Prostate gland (tissue), 2 donors: ENCODE measurements around the gene URB2.

Experiments used
- CTCF ChIP-seq, 4 experiments: fragments of 200-600 bp in 2 of 4; fragments of 450-650 bp in 2 of 4; sonication (generic) in 2 of 4; IDR thresholded peaks; 1 replicate in 3 of 4; 2 replicates in 1 of 4; pipeline ENCODE4 v1.5.1; 2016 to 2019; ENCODE audit warnings: antibody characterized with exemption in 4 of 4, mild to moderate bottlenecking in 2 of 4, moderate library complexity in 2 of 4
- POLR2A ChIP-seq: fragments of 450-650 bp; IDR thresholded peaks from one replicate; pipeline ENCODE4 v1.6.1; 2016; ENCODE audit warnings: antibody characterized with exemption, mild to moderate bottlenecking
- POLR2AphosphoS5 ChIP-seq: sonication (generic); formaldehyde crosslinking; IDR thresholded peaks from one replicate; pipeline ENCODE4 v1.6.1; 2017; ENCODE audit warnings: antibody characterized with exemption

DNA sequence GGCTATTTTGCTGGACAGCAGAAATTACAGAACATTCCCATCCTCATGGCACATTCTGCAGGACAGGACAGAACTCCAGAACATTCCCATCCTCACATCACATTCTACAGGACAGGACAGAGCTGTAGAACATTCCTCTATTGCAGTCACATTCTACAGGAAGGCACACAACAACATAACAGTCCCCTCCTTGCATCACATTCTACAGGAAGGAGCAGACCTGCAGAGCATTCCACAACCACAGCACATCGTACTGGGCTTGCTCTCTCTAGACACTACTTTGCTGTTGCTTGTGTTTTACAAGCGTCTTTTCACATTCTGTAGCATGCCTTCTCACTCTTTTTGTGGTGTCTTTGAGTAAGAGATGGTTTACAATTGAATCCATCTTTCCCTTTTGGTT lies 40.7 kb upstream of the URB2 start:
- no peak for TF ChIP-seq CTCF (IDR thresholded peaks at IDR 0.05)
- TF ChIP-seq POLR2AphosphoS5 = no peak
- no peak for TF ChIP-seq POLR2A
